A673 (cell line): ENCODE results near the gene ZNF827. TPM values are rescaled to one million over a fixed set of nuclear protein-coding genes. Genes with fewer than 3 reads are reported as not detected.

ENCODE experiments used
- BruUV-seq: library from RNA; stranded (reverse); fragments of 400-500 nt; replicated peaks from 2 replicates; lab custom pipeline; 2021; lab: Mats Ljungman, UMichigan
- CTCF ChIA-PET: fragments of 300-600 bp; sonication (Branson Sonifier 250); formaldehyde crosslinking; loops from one replicate; lab custom pipeline; 2022; ENCODE audit warnings: antibody characterized with exemption; lab: Charles Lee
- POLR2A ChIA-PET: fragments of 300-600 bp; sonication (Branson Sonifier 250); formaldehyde crosslinking; loops from one replicate; lab custom pipeline; 2022; ENCODE audit warnings: antibody characterized with exemption; ENCODE audit not compliant: low non-redundant PET; lab: Charles Lee
- DNase-seq: peaks from one replicate; pipeline ENCODE4 v3.0.0-alpha.2; 2015; ENCODE audit warnings: low spot score
- H3K27ac ChIP-seq: fragments of 200-600 bp; sonication (generic); 2 replicates; pipeline ENCODE4 v1.5.1; 2016; ENCODE audit warnings: mixed run types, low read depth, mild to moderate bottlenecking, mixed read lengths, antibody characterized with exemption, low read length; ENCODE audit not compliant: poor library complexity, severe bottlenecking
- H3K27me3 ChIP-seq: fragments of 200-600 bp; sonication (generic); replicated peaks from 2 replicates; pipeline ENCODE4 v1.6.1; 2017; ENCODE audit warnings: mixed run types, low read depth, mild to moderate bottlenecking, mixed read lengths, antibody characterized with exemption, low read length; ENCODE audit not compliant: insufficient read depth, poor library complexity
- H3K36me3 ChIP-seq: fragments of 200-600 bp; sonication (generic); 2 replicates; pipeline ENCODE4 v1.6.1; 2016; ENCODE audit warnings: mixed run types, mild to moderate bottlenecking, mixed read lengths, antibody characterized with exemption, low read length; ENCODE audit not compliant: insufficient read depth, poor library complexity, severe bottlenecking
- H3K4me1 ChIP-seq: fragments of 200-600 bp; sonication (generic); 2 replicates; pipeline ENCODE4 v1.6.1; 2017; ENCODE audit warnings: mixed run types, mild to moderate bottlenecking, mixed read lengths, antibody characterized with exemption, low read length; ENCODE audit not compliant: insufficient read depth, poor library complexity, severe bottlenecking
- H3K4me3 ChIP-seq: fragments of 200-600 bp; sonication (generic); 2 replicates; pipeline ENCODE4 v1.5.1; 2016; ENCODE audit warnings: low read depth, mixed run types, mild to moderate bottlenecking, mixed read lengths, low read length; ENCODE audit not compliant: poor library complexity, severe bottlenecking
- H3K9me3 ChIP-seq: fragments of 200-600 bp; sonication (generic); 2 replicates; pipeline ENCODE4 v1.6.1; 2016; ENCODE audit warnings: mixed run types, low read depth, mild to moderate bottlenecking, mixed read lengths, antibody characterized with exemption, low read length; ENCODE audit not compliant: poor library complexity, severe bottlenecking
- EZH2 ChIP-seq: fragments of 200-600 bp; sonication (generic); IDR thresholded peaks from 2 replicates; pipeline ENCODE4 v1.6.1; 2017; ENCODE audit warnings: borderline replicate concordance, low read depth, mild to moderate bottlenecking, mixed read lengths, antibody characterized with exemption, low read length; ENCODE audit not compliant: poor library complexity, severe bottlenecking
- intact Hi-C: fragments of 100-400 bp; cut with micrococcal nuclease; formaldehyde crosslinking; loops from one replicate; pipeline ENCODE4 v1.10.0; 2022; ENCODE audit not compliant: unreplicated experiment
- total RNA-seq: library from RNA; stranded (reverse); gene quantifications from 2 replicates; pipeline ENCODE4 v1.2.3, GENCODE V29; 2021
- TF ChIP-seq, protein P1 (sequence below): fragments of 300-800, 200-600 bp; sonication (generic); conservative IDR thresholded peaks from 2 replicates; pipeline ENCODE4 v1.5.1; 2017; ENCODE audit warnings: low read depth, mild to moderate bottlenecking, antibody characterized with exemption, low read length, moderate library complexity, mixed read lengths

Gene ZNF827
- total RNA-seq, 1 experiment from 2014 or later: 20.0 TPM

DNA sequence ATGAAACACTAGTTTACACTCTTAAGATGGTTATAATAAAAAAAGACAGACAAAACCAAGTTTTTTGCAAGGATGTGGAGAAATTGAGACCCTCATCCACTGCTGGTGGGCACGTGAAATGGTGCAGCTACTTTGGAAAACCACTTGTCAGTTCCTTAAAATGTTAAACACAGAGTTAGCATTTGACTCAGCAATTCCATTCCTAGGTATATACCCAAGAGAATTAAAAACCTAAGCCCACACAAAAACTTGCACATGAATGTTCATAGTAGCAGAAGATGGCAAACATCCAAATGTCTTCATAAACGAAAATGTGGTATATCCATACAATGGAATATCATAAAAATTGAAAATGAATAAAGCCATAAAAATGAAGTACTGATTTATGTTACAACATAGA, 75.4 kb downstream of the ZNF827 start:
- H3K27me3 ChIP-seq: no peaks in the 10 kb centered on the region
- CTCF ChIA-PET: no interaction called here

DNA sequence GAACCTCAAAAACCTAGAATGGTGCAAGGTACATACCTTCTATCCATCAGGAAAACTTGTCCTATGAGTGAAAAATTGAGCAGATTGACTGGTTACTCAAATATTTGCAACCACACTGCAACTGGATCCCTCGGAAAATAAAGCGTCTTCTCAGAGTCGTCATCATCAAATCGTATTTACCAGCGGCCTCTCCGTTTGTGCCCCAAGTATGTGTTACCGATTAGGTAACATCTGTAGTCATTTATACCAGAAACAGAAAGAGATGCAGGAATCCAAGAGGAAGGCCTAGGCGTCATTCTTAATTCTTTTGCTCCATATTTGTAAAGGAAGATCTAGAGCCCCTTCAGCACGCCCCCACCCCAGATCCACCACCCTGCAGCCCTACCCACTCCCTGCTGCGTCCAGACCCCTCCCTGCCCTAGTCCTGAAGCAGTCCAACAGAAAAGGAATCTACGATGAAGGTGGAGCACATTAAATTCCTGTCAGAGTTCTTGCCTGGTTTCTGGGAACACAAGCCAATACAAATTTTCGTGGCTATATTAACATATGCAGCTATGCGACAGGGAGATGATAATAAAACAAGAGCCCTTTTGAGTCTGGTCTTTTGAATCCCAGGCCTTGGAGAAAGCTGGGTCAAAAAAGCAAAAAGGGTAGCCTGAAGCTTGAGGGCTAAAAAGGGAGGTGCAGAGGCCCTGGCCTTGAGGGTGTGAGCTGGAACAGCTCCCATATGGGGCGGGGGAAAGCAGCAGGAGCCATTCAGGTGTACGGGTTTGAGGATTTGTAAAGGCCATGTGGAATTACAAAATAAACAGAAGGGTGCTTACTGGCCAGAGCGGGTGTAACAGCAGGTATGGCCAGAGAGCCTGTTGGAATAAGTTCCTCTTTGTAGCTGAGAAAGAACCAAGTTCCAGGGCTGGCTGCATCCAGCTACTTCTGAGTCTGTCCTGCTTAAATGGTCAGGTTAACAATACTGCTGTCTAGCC, 77.0 kb downstream of the ZNF827 start:
- no TSS peak for BruUV-seq
- DNase-seq: no peak
- no peak overlapping the region for H3K27ac ChIP-seq
- CTCF ChIA-PET: no interaction called here
- no peaks in the 10 kb centered on the region for H3K36me3 ChIP-seq
- no peak for TF ChIP-seq EZH2
- TF ChIP-seq, protein P1, sequence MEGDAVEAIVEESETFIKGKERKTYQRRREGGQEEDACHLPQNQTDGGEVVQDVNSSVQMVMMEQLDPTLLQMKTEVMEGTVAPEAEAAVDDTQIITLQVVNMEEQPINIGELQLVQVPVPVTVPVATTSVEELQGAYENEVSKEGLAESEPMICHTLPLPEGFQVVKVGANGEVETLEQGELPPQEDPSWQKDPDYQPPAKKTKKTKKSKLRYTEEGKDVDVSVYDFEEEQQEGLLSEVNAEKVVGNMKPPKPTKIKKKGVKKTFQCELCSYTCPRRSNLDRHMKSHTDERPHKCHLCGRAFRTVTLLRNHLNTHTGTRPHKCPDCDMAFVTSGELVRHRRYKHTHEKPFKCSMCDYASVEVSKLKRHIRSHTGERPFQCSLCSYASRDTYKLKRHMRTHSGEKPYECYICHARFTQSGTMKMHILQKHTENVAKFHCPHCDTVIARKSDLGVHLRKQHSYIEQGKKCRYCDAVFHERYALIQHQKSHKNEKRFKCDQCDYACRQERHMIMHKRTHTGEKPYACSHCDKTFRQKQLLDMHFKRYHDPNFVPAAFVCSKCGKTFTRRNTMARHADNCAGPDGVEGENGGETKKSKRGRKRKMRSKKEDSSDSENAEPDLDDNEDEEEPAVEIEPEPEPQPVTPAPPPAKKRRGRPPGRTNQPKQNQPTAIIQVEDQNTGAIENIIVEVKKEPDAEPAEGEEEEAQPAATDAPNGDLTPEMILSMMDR: no peak
- POLR2A ChIA-PET: no interaction called here
- intact Hi-C loops: no loop called here
- peaks cover 39% of the 10 kb centered on the region for H3K4me1 ChIP-seq
- H3K4me3 ChIP-seq: no peak overlapping the region
- H3K9me3 ChIP-seq: no peaks in the 10 kb centered on the region
- H3K27me3 ChIP-seq: no peaks in the 10 kb centered on the region

More for the DNA sequence above, 75.4 kb downstream of the ZNF827 start:
- POLR2A ChIA-PET: no interaction called here
- Histone ChIP-seq H3K27ac (no peak overlapping the region), H3K36me3 (no peaks in the 10 kb centered on the region), H3K9me3 (no peaks in the 10 kb centered on the region), H3K4me1 (peaks cover 53% of the 10 kb centered on the region), H3K4me3 (no peak overlapping the region)
- DNase-seq: no peak
- TF ChIP-seq, protein P1: no peak
- TF ChIP-seq EZH2: no peak
- intact Hi-C loops: no loop called here
- BruUV-seq: no TSS peak

DNA sequence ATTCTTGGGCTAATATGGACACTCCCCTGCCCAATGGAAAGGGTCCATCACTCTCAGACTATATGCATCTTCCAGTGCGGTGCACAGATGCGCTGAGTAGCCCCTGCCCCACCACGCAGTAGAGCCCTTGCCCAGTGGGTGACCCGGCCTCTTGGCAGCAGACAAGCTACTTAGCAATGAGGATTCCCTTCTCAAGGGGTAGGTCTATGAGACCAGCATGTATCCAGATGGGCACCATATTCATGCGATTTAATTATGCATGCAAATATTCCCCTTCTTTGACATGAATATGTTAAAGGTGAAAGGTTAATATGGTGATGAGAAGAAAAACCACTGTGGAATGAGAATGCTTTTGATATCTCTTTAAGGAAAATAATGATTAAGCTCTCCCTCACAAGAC, 77.7 kb downstream of the ZNF827 start:
- H3K27me3 ChIP-seq: no peaks in the 10 kb centered on the region
- no peaks in the 10 kb centered on the region for H3K9me3 ChIP-seq
- H3K4me1 ChIP-seq: peaks cover 31% of the 10 kb centered on the region
- H3K36me3 ChIP-seq: no peaks in the 10 kb centered on the region
- no peak overlapping the region for H3K4me3 ChIP-seq
- intact Hi-C loops: no loop called here
- no TSS peak for BruUV-seq
- no peak for DNase-seq
- no peak overlapping the region for H3K27ac ChIP-seq
- TF ChIP-seq EZH2: no peak
- TF ChIP-seq, protein P1: no peak
- ChIA-PET POLR2A (interaction anchor here (0.6 kb wide), 1 partner anchor 70 kb away, joined by 3 read pairs; no protein-coding TSS in a partner anchor), CTCF (no interaction called here)
